Fibroblast of pulmonary artery (primary cell): Measurements from ENCODE around the gene DNASE1L2.
A peak's percentile ranks its signal among the peaks of the same experiment; 100 is the strongest.
"Not testable (repeated sequence)": the region's sequence is repeated elsewhere in the genome, so short reads cannot be mapped to it uniquely, and the experiment has no call there.

Source experiments
- DNase-seq: peaks from one replicate; pipeline ENCODE4 v3.0.0-alpha.2; 2010; ENCODE audit warnings: low read depth
- H3K4me3 ChIP-seq: replicated peaks from 2 replicates; pipeline ENCODE4 v1.5.1; 2011; ENCODE audit warnings: low read depth, mild to moderate bottlenecking, control low read depth, low read length, moderate library complexity
- CTCF ChIP-seq: IDR thresholded peaks from 2 replicates; pipeline ENCODE4 v1.5.1; 2011; ENCODE audit warnings: mild to moderate bottlenecking, control low read depth, low read length, inconsistent platforms; ENCODE audit errors: missing control alignments

Gene DNASE1L2

GRCh38 chr16:2250652-2251295 is 14.5 kb downstream of the DNASE1L2 start:
- peak; percentile 25 for DNase-seq
- no peak for TF ChIP-seq CTCF
- peak overlapping the region; percentile 68 for H3K4me3 ChIP-seq

- H3K4me3 ChIP-seq = peak within 1 kb of the TSS; percentile 68
- TF ChIP-seq CTCF = peak; percentile 51
- peak; percentile 96 for DNase-seq
These were observed 15.3 kb downstream of the DNASE1L2 start, which contains the start of gene ECI1 for GRCh38 chr16:2251296-2252111. Gene ECI1 (minus strand): TSS chr16:2251587. CDS start chr16:2251566, 21 bp downstream.

- no peak overlapping the region for H3K4me3 ChIP-seq
- no peak for TF ChIP-seq CTCF
- DNase-seq = no peak
These were observed 16.5 kb downstream of the DNASE1L2 start for GRCh38 chr16:2252806-2253148.

- no peak overlapping the region for H3K4me3 ChIP-seq
- TF ChIP-seq CTCF = no peak
- no peak for DNase-seq
These were observed 17.0 kb downstream of the DNASE1L2 start for GRCh38 chr16:2253293-2253692.

GRCh38 chr16:2256531-2257140 is 20.4 kb downstream of the DNASE1L2 start:
- DNase-seq = no peak
- TF ChIP-seq CTCF = no peak
- no peak overlapping the region for H3K4me3 ChIP-seq

- no peak for TF ChIP-seq CTCF
- no peak for DNase-seq
- no peak overlapping the region for H3K4me3 ChIP-seq
These were observed 21.5 kb downstream of the DNASE1L2 start for GRCh38 chr16:2257726-2258125.

- DNase-seq, H3K4me3 ChIP-seq: not testable (repeated sequence)
These were observed 22.3 kb downstream of the DNASE1L2 start for GRCh38 chr16:2258530-2258929.
